AG10803 (cell line): ENCODE data around the gene NBEAL1.

ENCODE experiments used
- DNase-seq: peaks from one replicate; pipeline ENCODE4 v3.0.0; 2010; ENCODE audit warnings: low read depth
- H3K4me3 ChIP-seq: 2 replicates; pipeline ENCODE4 v1.5.1; 2011; ENCODE audit warnings: mild to moderate bottlenecking, low read length, control low read depth
- CTCF ChIP-seq: conservative IDR thresholded peaks from 2 replicates; pipeline ENCODE4 v1.5.1; 2011; ENCODE audit warnings: mild to moderate bottlenecking, low read length, control low read depth, inconsistent platforms

The NBEAL1 gene

GRCh38 chr2:203040966-203041521, 26.4 kb downstream of the NBEAL1 start:
- no peak for DNase-seq
- H3K4me3 ChIP-seq: no peak overlapping the region
- no peak for TF ChIP-seq CTCF

- H3K4me3 ChIP-seq: no peak overlapping the region
- no peak for DNase-seq
- TF ChIP-seq CTCF: no peak
Measured at GRCh38 chr2:203042178-203042577, 27.5 kb downstream of the NBEAL1 start.

- TF ChIP-seq CTCF: no peak
- no peak for DNase-seq
- H3K4me3 ChIP-seq: no peak overlapping the region
Measured at GRCh38 chr2:203043226-203043625, 28.6 kb downstream of the NBEAL1 start.

GRCh38 chr2:203045867-203046266, 31.2 kb downstream of the NBEAL1 start:
- no peak for DNase-seq
- TF ChIP-seq CTCF: no peak
- no peak overlapping the region for H3K4me3 ChIP-seq

- H3K4me3 ChIP-seq: no peak overlapping the region
- no peak for DNase-seq
- TF ChIP-seq CTCF: no peak
Measured at GRCh38 chr2:203052539-203052938, 37.9 kb downstream of the NBEAL1 start.

- TF ChIP-seq CTCF: no peak
- DNase-seq: no peak
- no peak overlapping the region for H3K4me3 ChIP-seq
Measured at GRCh38 chr2:203059567-203060240, 45.0 kb downstream of the NBEAL1 start.

- TF ChIP-seq CTCF: no peak
- peak; percentile 63 for DNase-seq
- H3K4me3 ChIP-seq: no peak overlapping the region
Measured at GRCh38 chr2:203061346-203061745, 46.7 kb downstream of the NBEAL1 start.
